Gastroesophageal sphincter (tissue), 4 donors: Measurements from ENCODE around the gene CEP250. TPM values are rescaled to one million over a fixed set of nuclear protein-coding genes. Genes with fewer than 3 reads are reported as not detected.

ENCODE experiments used
- ATAC-seq: fragments of 150-250 bp; one replicate; pipeline ENCODE4 v1.9.1; 2016; ENCODE audit warnings: mild to moderate bottlenecking, moderate library complexity
- H3K27ac ChIP-seq, 4 donors: fragments of 200-600 bp; sonication (generic) in 3 of 4; 1 replicate in 3 of 4; 2 replicates in 1 of 4; pipeline ENCODE4 v1.5.1; 2016 to 2019
- H3K27me3 ChIP-seq: fragments of 200-600 bp; sonication (generic); one replicate; pipeline ENCODE4 v1.5.1; 2019
- H3K36me3 ChIP-seq, 2 donors: fragments of 200-600 bp; sonication (generic); one replicate each; pipeline ENCODE4 v1.5.1; 2019; ENCODE audit warnings: control low read depth in 1 of 2
- H3K4me1 ChIP-seq, 3 donors: fragments of 200-600 bp; sonication (generic); 1 replicate in 2 of 3; 2 replicates in 1 of 3; pipeline ENCODE4 v1.5.1; 2016 to 2019; ENCODE audit warnings: control low read depth in 2 of 3
- H3K4me3 ChIP-seq, 2 donors: fragments of 200-600 bp; sonication (generic); one replicate each; pipeline ENCODE4 v1.5.1; 2019; ENCODE audit warnings: mild to moderate bottlenecking in 1 of 2, moderate library complexity in 1 of 2
- H3K9me3 ChIP-seq, 3 donors: fragments of 200-600 bp; sonication (generic); one replicate each; pipeline ENCODE4 v1.5.1; 2017 to 2019; ENCODE audit warnings: control low read depth in 2 of 3
- CTCF ChIP-seq, 4 experiments: fragments of 200-600 bp in 2 of 4; fragments of 450-650 bp in 2 of 4; sonication (generic) in 1 of 4; IDR thresholded peaks; one replicate each; pipeline ENCODE4 v1.5.1; 2017 to 2019; ENCODE audit warnings: antibody characterized with exemption in 4 of 4, mild to moderate bottlenecking in 2 of 4, moderate library complexity in 2 of 4
- EP300 ChIP-seq: sonication (generic); formaldehyde crosslinking; IDR thresholded peaks from one replicate; pipeline ENCODE4 v1.6.1; 2017; ENCODE audit warnings: antibody characterized with exemption, mild to moderate bottlenecking
- POLR2A ChIP-seq, 2 donors: fragments of 450-650 bp; IDR thresholded peaks; one replicate each; pipeline ENCODE4 v1.6.1; 2017; ENCODE audit warnings: antibody characterized with exemption in 2 of 2, mild to moderate bottlenecking in 2 of 2, moderate library complexity in 1 of 2
- POLR2AphosphoS5 ChIP-seq: sonication (generic); formaldehyde crosslinking; IDR thresholded peaks from one replicate; pipeline ENCODE4 v1.6.1; 2017; ENCODE audit warnings: antibody characterized with exemption
- WGBS, 2 donors: methylation state at CpG; one replicate each; pipeline ENCODE4 v1.1.5; 2018; ENCODE audit warnings: low coverage in 1 of 2; 5-methylcytosine and 5-hydroxymethylcytosine counted together
- total RNA-seq, 4 donors: library from RNA; depleted of rRNA; stranded (reverse); fragments of >200 nt; gene quantifications; one replicate each; pipeline ENCODE4 v1.1.0, GENCODE V29; 2016

CEP250 gene
- total RNA-seq, 4 donors from 2014 or later: 22.6 to 37.9 (median 30.9) TPM

- no peak for TF ChIP-seq POLR2A (IDR thresholded peaks at IDR 0.05)
- no peak for TF ChIP-seq CTCF (IDR thresholded peaks at IDR 0.05)
- TF ChIP-seq EP300: no peak
- TF ChIP-seq POLR2AphosphoS5: no peak
- Histone ChIP-seq H3K27ac (no peak overlapping the region), H3K36me3 (peaks cover 0 to 100% of the 10 kb centered on the region in 2 donors), H3K27me3 (no peaks in the 10 kb centered on the region), H3K4me1 (peaks cover 0 to 16% (median 0%) of the 10 kb centered on the region in 3 donors), H3K9me3 (no peaks in the 10 kb centered on the region), H3K4me3 (no peak overlapping the region)
- no peak for ATAC-seq
- WGBS, 2 donors: 100% methylated on average over 1 of the region's 5 CpGs; no CpG with 5 or more reads in 1 of the 2 donors
Observed at GRCh38 chr20:35504751-35505150, 49.4 kb downstream of the CEP250 start.

GRCh38 chr20:35506179-35506578, 50.8 kb downstream of the CEP250 start:
- no peak overlapping the region for H3K4me3 ChIP-seq
- H3K4me1 ChIP-seq: peaks cover 0 to 16% (median 0%) of the 10 kb centered on the region in 3 donors
- no peak for TF ChIP-seq CTCF (IDR thresholded peaks at IDR 0.05)
- no peak for TF ChIP-seq POLR2A (IDR thresholded peaks at IDR 0.05)
- no peak for TF ChIP-seq EP300
- no peak for TF ChIP-seq POLR2AphosphoS5
- H3K36me3 ChIP-seq: peaks cover 0 to 100% of the 10 kb centered on the region in 2 donors
- no peaks in the 10 kb centered on the region for H3K27me3 ChIP-seq
- 80% methylated on average over 3 of the region's 3 CpGs; no CpG with 5 or more reads in 1 of the 2 donors for WGBS, 2 donors
- no peak for ATAC-seq
- no peaks in the 10 kb centered on the region for H3K9me3 ChIP-seq
- no peak overlapping the region for H3K27ac ChIP-seq

- Histone ChIP-seq H3K4me3 (no peak overlapping the region), H3K9me3 (no peaks in the 10 kb centered on the region), H3K27me3 (no peaks in the 10 kb centered on the region), H3K27ac (no peak overlapping the region), H3K4me1 (peaks cover 0 to 16% (median 0%) of the 10 kb centered on the region in 3 donors), H3K36me3 (peaks cover 0 to 100% of the 10 kb centered on the region in 2 donors)
- 87 to 100% methylated on average over 5 to 6 of the region's 6 CpGs for WGBS, 2 donors
- ATAC-seq: no peak
- TF ChIP-seq POLR2A (IDR thresholded peaks at IDR 0.05): no peak
- no peak for TF ChIP-seq CTCF (IDR thresholded peaks at IDR 0.05)
- no peak for TF ChIP-seq EP300
- no peak for TF ChIP-seq POLR2AphosphoS5
Observed at GRCh38 chr20:35506872-35507638, 51.7 kb downstream of the CEP250 start.

GRCh38 chr20:35508493-35509218, 53.3 kb downstream of the CEP250 start:
- no peaks in the 10 kb centered on the region for H3K9me3 ChIP-seq
- 83 to 90% methylated on average over 1 to 2 of the region's 10 CpGs for whole genome bisulfite sequencing, 2 donors
- H3K27me3 ChIP-seq: no peaks in the 10 kb centered on the region
- peaks cover 0 to 12% (median 0%) of the 10 kb centered on the region in 3 donors for H3K4me1 ChIP-seq
- TF ChIP-seq POLR2AphosphoS5 (no peak), POLR2A (IDR thresholded peaks at IDR 0.05) (no peak), CTCF (IDR thresholded peaks at IDR 0.05) (no peak), EP300 (no peak)
- no peak overlapping the region for H3K4me3 ChIP-seq
- ATAC-seq: no peak
- peaks cover 0 to 98% of the 10 kb centered on the region in 2 donors for H3K36me3 ChIP-seq
- no peak overlapping the region for H3K27ac ChIP-seq
